GM12873 (cell line): ENCODE results near the gene USP5.

Experiments used
- CTCF ChIP-seq: IDR thresholded peaks from 2 replicates; pipeline ENCODE4 v1.5.1; 2012; ENCODE audit warnings: low read depth, mild to moderate bottlenecking, moderate library complexity, low read length, control low read depth; ENCODE audit not compliant: insufficient read depth; ENCODE audit errors: missing control alignments

The USP5 gene

GRCh38 chr12:6843118-6843902, 8.6 kb upstream of the USP5 start:
- no peak for TF ChIP-seq CTCF

GRCh38 chr12:6845395-6845794, 6.6 kb upstream of the USP5 start:
- TF ChIP-seq CTCF = no peak

GRCh38 chr12:6846316-6846869, 5.6 kb upstream of the USP5 start:
- no peak for TF ChIP-seq CTCF

GRCh38 chr12:6847676-6848075, 4.3 kb upstream of the USP5 start:
- no peak for TF ChIP-seq CTCF

- TF ChIP-seq CTCF = no peak
Measured at GRCh38 chr12:6849427-6849826, 2.5 kb upstream of the USP5 start.

- TF ChIP-seq CTCF = no peak
Measured at GRCh38 chr12:6849976-6850560, 1.9 kb upstream of the USP5 start.

GRCh38 chr12:6850796-6851152, 1.2 kb upstream of the USP5 start:
- TF ChIP-seq CTCF = no peak
